GM12872 (cell line): ENCODE data around the gene APOC3.

ENCODE experiments used
- TF ChIP-seq, protein P1 (sequence below): IDR thresholded peaks from 3 replicates; pipeline ENCODE4 v1.5.1; 2011; ENCODE audit warnings: low read depth, mild to moderate bottlenecking, low read length, moderate library complexity; ENCODE audit not compliant: insufficient read depth

The APOC3 gene

GRCh38 chr11:116794851-116795250, 34.9 kb upstream of the APOC3 start:
- TF ChIP-seq, protein P1, sequence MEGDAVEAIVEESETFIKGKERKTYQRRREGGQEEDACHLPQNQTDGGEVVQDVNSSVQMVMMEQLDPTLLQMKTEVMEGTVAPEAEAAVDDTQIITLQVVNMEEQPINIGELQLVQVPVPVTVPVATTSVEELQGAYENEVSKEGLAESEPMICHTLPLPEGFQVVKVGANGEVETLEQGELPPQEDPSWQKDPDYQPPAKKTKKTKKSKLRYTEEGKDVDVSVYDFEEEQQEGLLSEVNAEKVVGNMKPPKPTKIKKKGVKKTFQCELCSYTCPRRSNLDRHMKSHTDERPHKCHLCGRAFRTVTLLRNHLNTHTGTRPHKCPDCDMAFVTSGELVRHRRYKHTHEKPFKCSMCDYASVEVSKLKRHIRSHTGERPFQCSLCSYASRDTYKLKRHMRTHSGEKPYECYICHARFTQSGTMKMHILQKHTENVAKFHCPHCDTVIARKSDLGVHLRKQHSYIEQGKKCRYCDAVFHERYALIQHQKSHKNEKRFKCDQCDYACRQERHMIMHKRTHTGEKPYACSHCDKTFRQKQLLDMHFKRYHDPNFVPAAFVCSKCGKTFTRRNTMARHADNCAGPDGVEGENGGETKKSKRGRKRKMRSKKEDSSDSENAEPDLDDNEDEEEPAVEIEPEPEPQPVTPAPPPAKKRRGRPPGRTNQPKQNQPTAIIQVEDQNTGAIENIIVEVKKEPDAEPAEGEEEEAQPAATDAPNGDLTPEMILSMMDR = no peak

DNA sequence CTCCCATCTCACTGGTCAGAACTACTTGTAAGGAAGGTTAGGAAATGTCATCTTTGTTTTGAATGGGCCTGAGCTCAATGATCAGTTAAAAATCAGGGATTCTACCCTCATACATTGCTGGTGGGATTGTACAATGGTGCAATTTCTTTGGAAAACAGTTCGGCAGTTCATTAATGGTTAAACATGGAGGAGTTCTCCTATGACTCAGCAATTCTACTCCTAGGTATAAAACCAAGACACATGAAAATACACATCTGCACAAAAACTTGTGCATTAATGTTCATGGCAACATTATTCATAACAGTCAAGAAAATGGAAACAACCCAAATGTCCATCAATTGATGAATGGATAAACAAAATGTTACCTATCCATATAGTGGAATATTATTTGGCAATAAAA, 33.2 kb upstream of the APOC3 start:
- TF ChIP-seq, protein P1 = no peak

DNA sequence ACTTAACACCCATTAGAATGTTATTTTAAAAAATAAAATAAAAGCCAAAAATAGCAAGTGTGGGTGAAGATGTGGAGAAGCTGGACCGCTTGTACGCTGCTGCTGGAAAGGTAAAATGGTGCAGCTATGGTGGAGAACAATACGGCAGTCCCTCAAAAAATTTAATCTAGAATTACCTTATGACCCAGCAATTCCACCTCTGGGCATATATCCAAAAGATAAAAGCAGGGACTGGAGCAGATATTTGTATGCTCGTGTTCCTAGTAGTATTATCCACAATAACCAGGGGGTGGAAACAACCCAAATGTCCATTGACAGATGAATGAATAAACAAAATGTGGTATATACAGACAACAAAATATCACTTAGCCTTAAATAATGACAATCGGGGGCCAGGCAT, 31.9 kb upstream of the APOC3 start:
- TF ChIP-seq, protein P1 = no peak

- TF ChIP-seq, protein P1 = no peak
Measured at GRCh38 chr11:116798368-116798767, 31.3 kb upstream of the APOC3 start.

DNA sequence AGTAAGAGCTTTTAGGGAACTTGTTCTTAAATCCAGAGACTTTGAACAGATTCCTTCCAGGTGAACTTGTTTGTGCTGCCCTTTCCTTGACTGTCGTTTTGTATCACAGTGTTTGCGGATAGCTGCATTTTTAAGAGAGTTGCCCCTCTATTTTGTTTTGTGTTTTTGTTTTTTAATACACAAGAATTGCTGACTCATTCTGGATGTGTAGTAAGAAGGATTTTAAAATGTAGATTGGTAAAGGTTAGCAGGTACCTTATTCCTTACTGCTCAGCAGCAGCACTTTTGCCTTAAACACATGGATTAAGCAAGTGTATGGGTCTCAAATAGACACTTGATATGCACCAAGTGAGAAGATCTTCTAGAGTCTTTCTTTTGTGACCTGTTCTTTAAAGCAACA, 29.1 kb upstream of the APOC3 start:
- TF ChIP-seq, protein P1 = no peak

GRCh38 chr11:116804001-116804400, 25.7 kb upstream of the APOC3 start:
- TF ChIP-seq, protein P1 = no peak

GRCh38 chr11:116807601-116808261, 22.0 kb upstream of the APOC3 start:
- TF ChIP-seq, protein P1 = no peak
